Brain microvascular endothelial cell (primary cell): ENCODE data around the gene RECQL.

ENCODE experiments used
- DNase-seq: peaks from one replicate; pipeline ENCODE4 v3.0.0-alpha.2; 2020
- H3K27ac ChIP-seq: fragments of 250-450 bp; sonication (Bioruptor Pico); 2 replicates; pipeline ENCODE4 v1.5.1; 2020; ENCODE audit warnings: mild to moderate bottlenecking, moderate library complexity
- H3K27me3 ChIP-seq: fragments of 250-450 bp; sonication (Bioruptor Pico); replicated peaks from 2 replicates; pipeline ENCODE4 v1.5.1; 2020; ENCODE audit warnings: mild to moderate bottlenecking
- H3K36me3 ChIP-seq: fragments of 250-450 bp; sonication (Bioruptor Pico); replicated peaks from 2 replicates; pipeline ENCODE4 v1.5.1; 2020; ENCODE audit warnings: mild to moderate bottlenecking
- H3K4me3 ChIP-seq: 2 replicates; pipeline ENCODE4 v1.5.1; 2011; ENCODE audit warnings: low read depth, mild to moderate bottlenecking, control low read depth, low read length, moderate library complexity
- CTCF ChIP-seq: IDR thresholded peaks from 2 replicates; pipeline ENCODE4 v1.5.1; 2011; ENCODE audit warnings: low read depth, mild to moderate bottlenecking, moderate library complexity, low read length, control low read depth, inconsistent platforms; ENCODE audit errors: missing control alignments
- in situ Hi-C: cut with HindIII; loops from 2 replicates; pipeline ENCODE4 v1.10.0; 2017; ENCODE audit warnings: low sequenced_read_pairs, low pct_ligation_motif_present

RECQL gene

GRCh38 chr12:21502164-21502496 lies 695 bp upstream of the RECQL start:
- in situ Hi-C loops, result no loop called here
- Histone ChIP-seq H3K27me3 (no peaks in the 10 kb centered on the region), H3K4me3 (peak overlapping the region; percentile 98), H3K27ac (peak overlapping the region; percentile 100), H3K36me3 (peaks cover 23% of the 10 kb centered on the region)
- DNase-seq, result peak; percentile 34
- no peak for TF ChIP-seq CTCF

GRCh38 chr12:21500786-21501257 lies 613 bp downstream of the RECQL start:
- peak overlapping the region; percentile 100 for H3K27ac ChIP-seq
- H3K4me3 ChIP-seq, result peak overlapping the region; percentile 98
- in situ Hi-C loops, result no loop called here
- H3K27me3 ChIP-seq, result no peaks in the 10 kb centered on the region
- peak; percentile 6 for TF ChIP-seq CTCF
- DNase-seq, result no peak
- peaks cover 34% of the 10 kb centered on the region for H3K36me3 ChIP-seq

GRCh38 chr12:21499765-21500164 lies 1.7 kb downstream of the RECQL start:
- in situ Hi-C loops, result no loop called here
- Histone ChIP-seq H3K27ac (no peak overlapping the region), H3K36me3 (peaks cover 42% of the 10 kb centered on the region), H3K4me3 (peak overlapping the region; percentile 98), H3K27me3 (no peaks in the 10 kb centered on the region)
- no peak for TF ChIP-seq CTCF
- DNase-seq, result no peak

- H3K36me3 ChIP-seq, result peaks cover 23% of the 10 kb centered on the region
- no peak overlapping the region for H3K27ac ChIP-seq
- no peak for TF ChIP-seq CTCF
- no peak overlapping the region for H3K4me3 ChIP-seq
- no peak for DNase-seq
- no peaks in the 10 kb centered on the region for H3K27me3 ChIP-seq
- in situ Hi-C loops, result no loop called here
Measured at GRCh38 chr12:21485998-21486397, 15.4 kb downstream of the RECQL start.

- H3K27ac ChIP-seq, result no peak overlapping the region
- in situ Hi-C loops, result no loop called here
- no peak for DNase-seq
- no peaks in the 10 kb centered on the region for H3K27me3 ChIP-seq
- H3K4me3 ChIP-seq, result no peak overlapping the region
- peaks cover 36% of the 10 kb centered on the region for H3K36me3 ChIP-seq
- no peak for TF ChIP-seq CTCF
Measured at GRCh38 chr12:21483531-21483930, 17.9 kb downstream of the RECQL start.

- Histone ChIP-seq H3K27ac (no peak overlapping the region), H3K27me3 (no peaks in the 10 kb centered on the region), H3K4me3 (no peak overlapping the region), H3K36me3 (peaks cover 59% of the 10 kb centered on the region)
- in situ Hi-C loops, result no loop called here
- no peak for TF ChIP-seq CTCF
- DNase-seq, result no peak
Measured at GRCh38 chr12:21478756-21479455, 22.5 kb downstream of the RECQL start.
